Upper lobe of left lung (tissue), 6 donors: ENCODE measurements around the gene FHOD3. TPM values are rescaled to one million over a fixed set of nuclear protein-coding genes. Genes with fewer than 3 reads are reported as not detected.

Experiments
- ATAC-seq, 2 donors: fragments of 200-7000 bp; cut with Tn5 transposase; one replicate each; pipeline ENCODE4 v1.9.1; 2022; ENCODE audit warnings: mild to moderate bottlenecking in 2 of 2, moderate library complexity in 2 of 2; ENCODE audit not compliant: low FRiP score in 2 of 2
- DNase-seq, 2 donors: peaks; one replicate each; pipeline ENCODE4 v3.0.0-alpha.2; 2019 to 2020
- H3K27ac ChIP-seq, 4 donors: fragments of 200-600 bp; sonication (generic); one replicate each; pipeline ENCODE4 v1.5.1; 2016 to 2019
- H3K27me3 ChIP-seq, 4 donors: fragments of 200-600 bp; sonication (generic); one replicate each; pipeline ENCODE4 v1.5.1; 2017 to 2019
- H3K36me3 ChIP-seq, 4 donors: fragments of 200-600 bp; sonication (generic); one replicate each; pipeline ENCODE4 v1.5.1; 2016 to 2019
- H3K4me1 ChIP-seq, 4 donors: fragments of 200-600 bp; sonication (generic); one replicate each; pipeline ENCODE4 v1.5.1; 2018 to 2019
- H3K4me3 ChIP-seq, 4 donors: fragments of 200-600 bp; sonication (generic); one replicate each; pipeline ENCODE4 v1.5.1; 2017 to 2019; ENCODE audit warnings: mild to moderate bottlenecking in 2 of 4, moderate library complexity in 1 of 4
- H3K9me3 ChIP-seq, 4 donors: fragments of 200-600 bp; sonication (generic); one replicate each; pipeline ENCODE4 v1.5.1; 2018 to 2019
- EP300 ChIP-seq, 4 donors: sonication (generic); formaldehyde crosslinking; IDR thresholded peaks; one replicate each; pipeline ENCODE4 v1.5.1; 2017; ENCODE audit warnings: antibody characterized with exemption in 4 of 4, control low read depth in 2 of 4
- POLR2A ChIP-seq, 4 donors: fragments of 450-650 bp; IDR thresholded peaks; one replicate each; pipeline ENCODE4 v1.5.1; 2016 to 2017; ENCODE audit warnings: antibody characterized with exemption in 4 of 4, mild to moderate bottlenecking in 2 of 4
- POLR2AphosphoS5 ChIP-seq, 2 donors: sonication (generic); formaldehyde crosslinking; IDR thresholded peaks; one replicate each; pipeline ENCODE4 v1.5.1; 2017; ENCODE audit warnings: antibody characterized with exemption in 2 of 2
- WGBS, 2 donors: methylation state at CpG; one replicate each; pipeline ENCODE4 v1.1.5; 2017 to 2018; 5-methylcytosine and 5-hydroxymethylcytosine counted together
- total RNA-seq, 6 donors: library from RNA; depleted of rRNA in 4 of 6; stranded (reverse); fragments of >200 nt in 4 of 6; gene quantifications; one replicate each; pipeline versions ENCODE4 v1.1.0 to v1.2.1, GENCODE V29; 2016 to 2021
- TF ChIP-seq, protein P1 (sequence below), 6 experiments: fragments of 450-650 bp in 4 of 6; fragments of 200-600 bp in 2 of 6; sonication (generic) in 2 of 6; IDR thresholded peaks; one replicate each; pipeline ENCODE4 v1.5.1; 2016 to 2019; ENCODE audit warnings: antibody characterized with exemption in 6 of 6
- donor health status: DM: no; HTN: no; CAD: no; lungs with moderate emphysema.
- donor health status: DM: no; HTN: yes; CAD: no; lungs with severe emphysema.

Gene FHOD3
- total RNA-seq, 6 donors from 2014 or later, result 0.40 to 4.8 (median 2.8) TPM

DNA sequence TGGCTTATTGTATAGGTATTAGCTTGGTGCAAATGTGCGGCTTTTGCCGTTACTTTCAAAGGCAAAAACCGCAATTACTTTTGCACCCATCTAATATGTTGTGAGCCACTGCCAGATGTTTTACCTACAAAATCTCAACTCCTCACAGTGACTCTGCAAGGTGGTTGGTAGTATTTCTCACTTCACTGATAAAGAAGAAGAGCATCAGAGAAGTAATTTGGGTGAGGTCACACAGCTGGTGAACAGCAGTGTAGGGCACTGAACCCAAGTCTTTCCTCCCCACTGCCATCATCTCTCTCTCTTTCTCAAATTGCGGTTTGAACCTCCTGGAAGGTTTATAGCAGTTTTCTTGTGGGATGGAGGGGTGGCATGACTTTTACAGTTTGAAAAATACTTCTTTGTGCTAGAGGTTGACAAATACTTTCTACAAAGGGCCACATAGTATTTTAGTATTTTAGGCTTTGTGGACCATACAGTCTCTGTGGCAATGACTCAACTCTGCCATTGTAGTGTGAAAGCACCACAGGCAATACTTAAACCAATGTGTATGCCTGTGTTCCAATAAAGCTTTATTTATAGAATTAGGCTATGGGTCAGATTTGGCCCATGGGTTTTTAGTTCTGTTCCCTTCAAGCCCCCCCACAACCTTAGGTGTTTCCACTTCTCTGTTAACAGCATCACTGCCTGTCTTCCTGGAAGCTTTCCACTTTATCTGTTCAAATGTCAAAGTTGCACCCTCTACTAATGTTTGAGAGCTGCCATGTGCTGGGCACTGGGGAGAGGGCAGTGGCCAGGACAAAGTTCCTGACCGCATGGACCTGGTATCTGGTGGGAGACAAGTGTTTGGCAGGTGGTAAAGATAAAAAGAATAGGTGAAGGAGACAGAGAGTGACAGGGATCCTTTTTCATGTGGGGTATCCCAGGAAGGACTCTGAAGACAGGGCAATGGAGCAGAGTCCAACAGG lies 30.1 kb downstream of the FHOD3 start:
- TF ChIP-seq POLR2A (IDR thresholded peaks at IDR 0.05) (no peak), POLR2AphosphoS5 (IDR thresholded peaks at IDR 0.05) (no peak), EP300 (IDR thresholded peaks at IDR 0.05) (no peak)
- TF ChIP-seq, protein P1, sequence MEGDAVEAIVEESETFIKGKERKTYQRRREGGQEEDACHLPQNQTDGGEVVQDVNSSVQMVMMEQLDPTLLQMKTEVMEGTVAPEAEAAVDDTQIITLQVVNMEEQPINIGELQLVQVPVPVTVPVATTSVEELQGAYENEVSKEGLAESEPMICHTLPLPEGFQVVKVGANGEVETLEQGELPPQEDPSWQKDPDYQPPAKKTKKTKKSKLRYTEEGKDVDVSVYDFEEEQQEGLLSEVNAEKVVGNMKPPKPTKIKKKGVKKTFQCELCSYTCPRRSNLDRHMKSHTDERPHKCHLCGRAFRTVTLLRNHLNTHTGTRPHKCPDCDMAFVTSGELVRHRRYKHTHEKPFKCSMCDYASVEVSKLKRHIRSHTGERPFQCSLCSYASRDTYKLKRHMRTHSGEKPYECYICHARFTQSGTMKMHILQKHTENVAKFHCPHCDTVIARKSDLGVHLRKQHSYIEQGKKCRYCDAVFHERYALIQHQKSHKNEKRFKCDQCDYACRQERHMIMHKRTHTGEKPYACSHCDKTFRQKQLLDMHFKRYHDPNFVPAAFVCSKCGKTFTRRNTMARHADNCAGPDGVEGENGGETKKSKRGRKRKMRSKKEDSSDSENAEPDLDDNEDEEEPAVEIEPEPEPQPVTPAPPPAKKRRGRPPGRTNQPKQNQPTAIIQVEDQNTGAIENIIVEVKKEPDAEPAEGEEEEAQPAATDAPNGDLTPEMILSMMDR (IDR thresholded peaks at IDR 0.05), result no peak
- 74 to 75% methylated on average over 5 of the region's 5 CpGs for WGBS, 2 donors
- H3K9me3 ChIP-seq, result no peaks in the 10 kb centered on the region
- no peak overlapping the region for H3K4me3 ChIP-seq
- no peaks in the 10 kb centered on the region for H3K27me3 ChIP-seq
- no peaks in the 10 kb centered on the region for H3K36me3 ChIP-seq
- H3K27ac ChIP-seq, result no peak overlapping the region
- ATAC-seq, result no peak
- no peaks in the 10 kb centered on the region for H3K4me1 ChIP-seq
- DNase-seq, result no peak

DNA sequence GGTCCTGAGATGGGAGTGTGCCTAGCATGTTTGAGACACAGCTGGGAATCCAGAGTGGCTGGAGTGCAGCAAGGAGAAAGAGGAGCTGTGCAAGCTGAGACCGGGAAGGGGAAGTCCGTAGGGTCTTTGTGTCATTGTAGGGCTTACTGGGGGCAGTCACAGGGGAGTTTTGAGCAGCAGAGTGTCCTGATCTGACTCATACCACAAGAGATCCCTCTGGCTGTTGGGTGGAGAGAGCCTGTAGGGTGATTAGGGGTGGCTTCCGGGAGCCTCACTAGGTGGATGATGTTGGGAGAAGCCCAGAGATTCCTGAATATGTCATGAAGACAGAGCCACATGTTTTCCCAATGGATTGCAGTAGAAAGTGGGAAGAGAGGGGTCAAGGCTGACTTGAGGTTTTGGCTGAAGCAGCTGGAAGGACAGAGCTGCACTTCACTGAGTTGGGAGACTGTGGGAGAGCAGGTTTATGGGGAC lies 30.9 kb downstream of the FHOD3 start:
- no peaks in the 10 kb centered on the region for H3K36me3 ChIP-seq
- WGBS, 2 donors, result 92 to 100% methylated on average over 3 of the region's 3 CpGs
- H3K9me3 ChIP-seq, result no peaks in the 10 kb centered on the region
- no peaks in the 10 kb centered on the region for H3K27me3 ChIP-seq
- no peak for DNase-seq
- no peaks in the 10 kb centered on the region for H3K4me1 ChIP-seq
- TF ChIP-seq EP300 (IDR thresholded peaks at IDR 0.05) (no peak), POLR2A (IDR thresholded peaks at IDR 0.05) (no peak), POLR2AphosphoS5 (IDR thresholded peaks at IDR 0.05) (no peak)
- TF ChIP-seq, protein P1 (IDR thresholded peaks at IDR 0.05), result no peak
- ATAC-seq, result no peak
- no peak overlapping the region for H3K27ac ChIP-seq
- H3K4me3 ChIP-seq, result no peak overlapping the region

DNA sequence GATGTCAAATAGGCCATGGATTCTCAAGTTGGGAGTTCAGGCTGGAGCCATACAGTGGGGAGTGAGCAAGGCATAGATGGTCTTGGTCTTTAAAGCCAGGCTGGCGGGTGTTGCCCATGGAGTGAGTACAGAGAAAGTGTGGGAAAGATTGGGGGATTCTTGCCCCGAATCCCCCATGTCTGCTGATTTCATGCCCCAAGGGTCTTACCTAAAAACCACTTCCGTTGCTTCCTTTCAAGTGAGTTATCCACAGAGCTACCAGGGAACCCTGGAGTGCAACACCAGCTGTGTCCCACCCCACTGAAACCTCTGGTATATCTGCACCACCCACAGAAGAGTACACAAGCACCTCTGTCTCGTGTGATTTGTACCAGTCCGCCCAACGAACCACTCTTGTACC lies 31.4 kb downstream of the FHOD3 start:
- Histone ChIP-seq H3K4me3 (no peak overlapping the region), H3K27ac (no peak overlapping the region), H3K27me3 (no peaks in the 10 kb centered on the region), H3K4me1 (no peaks in the 10 kb centered on the region), H3K9me3 (no peaks in the 10 kb centered on the region), H3K36me3 (no peaks in the 10 kb centered on the region)
- ATAC-seq (no peak), DNase-seq (no peak)
- WGBS, 2 donors, result 81 to 91% methylated on average over 6 of the region's 6 CpGs
- TF ChIP-seq POLR2A (IDR thresholded peaks at IDR 0.05), result no peak
- TF ChIP-seq, protein P1 (IDR thresholded peaks at IDR 0.05), result no peak
- TF ChIP-seq POLR2AphosphoS5 (IDR thresholded peaks at IDR 0.05), result no peak
- TF ChIP-seq EP300 (IDR thresholded peaks at IDR 0.05), result no peak

DNA sequence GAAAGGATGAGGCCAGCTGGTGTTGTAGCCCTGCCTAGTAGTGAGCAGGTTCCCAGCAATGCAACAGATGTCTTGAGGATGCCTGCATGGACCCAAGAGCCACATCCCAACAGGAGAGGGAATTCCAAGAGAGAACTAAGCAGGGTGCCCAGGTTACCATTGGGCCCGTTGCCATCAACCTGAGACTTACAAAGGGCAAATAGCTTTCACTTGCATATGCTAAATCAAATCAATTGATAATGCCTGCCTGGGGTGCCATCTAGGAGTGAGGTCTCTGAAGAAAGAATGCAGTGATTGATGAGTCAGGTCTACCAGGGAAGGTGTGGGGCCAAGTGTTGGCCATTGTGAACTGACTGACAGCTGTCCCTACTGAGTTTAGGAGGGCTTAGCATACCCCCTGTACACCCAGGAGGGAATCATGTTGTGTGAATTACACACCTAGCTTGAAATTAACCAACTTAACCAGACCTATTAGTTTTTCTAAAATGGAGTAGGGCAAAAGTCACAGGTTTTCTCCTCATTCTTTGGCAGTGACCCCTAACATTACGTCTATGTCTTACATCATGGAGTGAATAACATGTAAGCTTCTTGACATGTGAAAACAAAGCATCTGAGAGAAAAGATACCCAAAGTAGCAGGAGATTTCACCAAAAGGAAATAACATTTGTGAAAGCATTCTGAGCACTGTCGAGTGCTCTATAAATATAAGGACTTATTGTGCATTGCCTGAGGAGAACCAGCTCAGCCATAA lies 32.3 kb downstream of the FHOD3 start:
- Histone ChIP-seq H3K4me3 (no peak overlapping the region), H3K27me3 (no peaks in the 10 kb centered on the region), H3K9me3 (no peaks in the 10 kb centered on the region), H3K36me3 (no peaks in the 10 kb centered on the region), H3K4me1 (no peaks in the 10 kb centered on the region), H3K27ac (no peak overlapping the region)
- 58 to 72% methylated on average over 3 of the region's 3 CpGs for WGBS, 2 donors
- ATAC-seq, result peak in 1 of 2 donors; percentile 16
- TF ChIP-seq POLR2A (IDR thresholded peaks at IDR 0.05), result no peak
- TF ChIP-seq, protein P1 (IDR thresholded peaks at IDR 0.05), result no peak
- TF ChIP-seq EP300 (IDR thresholded peaks at IDR 0.05), result no peak
- TF ChIP-seq POLR2AphosphoS5 (IDR thresholded peaks at IDR 0.05), result no peak
- no peak for DNase-seq
